Measurements from ENCODE around the gene SFTPA2. TPM values are rescaled to one million over a fixed set of nuclear protein-coding genes. Genes with fewer than 3 reads are reported as not detected.
"Not testable (repeated sequence)": the region's sequence is repeated elsewhere in the genome, so short reads cannot be mapped to it uniquely, and the experiment has no call there.

The SFTPA2 gene
- polyA plus RNA-seq, 3 donors, result not detected

DNA sequence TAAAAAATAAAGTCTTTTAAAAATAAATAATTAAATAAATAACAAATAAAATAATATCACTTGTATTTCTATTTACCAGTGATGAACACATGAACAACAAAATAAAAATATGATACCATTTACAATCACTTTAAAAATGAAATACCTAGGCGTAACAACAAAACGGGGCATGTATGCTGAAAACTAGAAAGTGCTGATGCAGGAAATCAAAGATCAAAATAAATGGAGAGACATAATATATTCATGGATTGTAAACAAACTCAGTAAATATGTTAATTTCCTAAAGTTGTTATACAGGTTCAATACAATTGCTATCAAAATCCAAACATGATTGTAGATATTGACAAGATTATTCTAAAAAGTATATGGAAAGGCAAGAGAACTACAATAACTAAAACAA, 19.2 kb upstream of the SFTPA2 start:
- no CpG with 5 or more reads among the region's 2 CpGs for WGBS (ENCODE audit: insufficient coverage)
- H3K36me3 Mint-ChIP-seq, result no peaks in the 10 kb centered on the region

DNA sequence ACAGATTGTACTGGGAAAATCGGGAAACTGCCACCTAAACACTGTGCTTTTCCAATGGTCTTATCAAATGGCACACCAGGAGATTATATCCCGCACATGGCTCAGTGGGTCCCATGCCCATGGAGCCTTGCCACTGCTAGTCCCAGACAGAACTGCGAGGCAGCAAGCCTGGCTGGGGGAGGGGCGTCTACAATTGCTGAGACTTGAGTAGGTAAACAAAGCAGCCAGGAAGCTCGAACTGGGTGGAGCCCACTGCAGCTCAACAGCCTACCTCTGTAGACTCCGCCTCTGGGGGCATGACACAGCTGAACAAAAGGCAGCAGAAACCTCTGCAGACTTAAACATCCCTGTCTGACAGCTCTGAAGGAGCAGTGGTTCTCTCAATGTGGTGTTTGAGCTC, 10.4 kb upstream of the SFTPA2 start:
- H3K4me2 ChIP-seq (replicated peaks; ENCODE audit: extremely low read depth, low read length, poor library complexity, severe bottlenecking); H3K9me3 ChIP-seq (replicated peaks in 1 of 2; ENCODE audit: control insufficient read depth in 1 of 2, insufficient read depth in 1 of 2, low read length in 2 of 2); H3K27ac Mint-ChIP-seq; intact Hi-C loops (cut with micrococcal nuclease); H2AFZ ChIP-seq (ENCODE audit: insufficient read depth, low read depth, low read length, poor library complexity, severe bottlenecking); DNase-seq; H3K36me3 Mint-ChIP-seq; H3K27me3 ChIP-seq (ENCODE audit: control insufficient read depth in 2 of 2, insufficient read depth in 2 of 2, low read length in 2 of 2); H3K4me3 Mint-ChIP-seq; H3K36me3 ChIP-seq (replicated peaks in 1 of 2; ENCODE audit: control insufficient read depth in 1 of 2, insufficient read depth in 2 of 2, low read length in 2 of 2); H3K4me1 ChIP-seq (ENCODE audit: control insufficient read depth in 1 of 2, insufficient read depth in 2 of 2, low read length in 2 of 2); H3K4me1 Mint-ChIP-seq; H3K79me2 ChIP-seq (ENCODE audit: insufficient read depth, low read length); H3K4me3 ChIP-seq (replicated peaks in 1 of 3; ENCODE audit: low read depth in 2 of 3, low read length in 3 of 3); H4K20me1 ChIP-seq (ENCODE audit: insufficient read depth, low read length); H3K9ac ChIP-seq (ENCODE audit: insufficient read depth, low read length, poor library complexity, severe bottlenecking); H3K27ac ChIP-seq (ENCODE audit: low read depth in 1 of 2, low read length in 2 of 2): not testable (repeated sequence)
- 96% methylated on average over 5 of the region's 6 CpGs for WGBS (ENCODE audit: insufficient coverage)
- H3K9me3 Mint-ChIP-seq, result peaks cover 2 to 22% (median 6%) of the 10 kb centered on the region in 7 donors
- H3K27me3 Mint-ChIP-seq (ENCODE audit: low read depth in 3 of 3), result peaks cover 2 to 17% (median 5%) of the 10 kb centered on the region in 3 donors

More for the DNA sequence above, 19.2 kb upstream of the SFTPA2 start:
- H3K4me3 ChIP-seq (replicated peaks in 1 of 3; ENCODE audit: low read depth in 2 of 3, low read length in 3 of 3), result no peak overlapping the region
- Mint-ChIP-seq H3K27ac (no peak overlapping the region), H3K27me3 (ENCODE audit: low read depth in 3 of 3) (peaks cover 1 to 7% (median 4%) of the 10 kb centered on the region in 3 donors), H3K4me1 (no peaks in the 10 kb centered on the region), H3K4me3 (no peak overlapping the region), H3K9me3 (peaks cover 0 to 10% (median 2%) of the 10 kb centered on the region in 7 donors)
- DNase-seq, result no peak
- no peak overlapping the region for H3K9ac ChIP-seq (ENCODE audit: insufficient read depth, low read length, poor library complexity, severe bottlenecking)
- no peaks in the 10 kb centered on the region for H3K36me3 ChIP-seq (replicated peaks in 1 of 2; ENCODE audit: control insufficient read depth in 1 of 2, insufficient read depth in 2 of 2, low read length in 2 of 2)
- H3K79me2 ChIP-seq (ENCODE audit: insufficient read depth, low read length), result no peaks in the 10 kb centered on the region
- H3K4me1 ChIP-seq (ENCODE audit: control insufficient read depth in 1 of 2, insufficient read depth in 2 of 2, low read length in 2 of 2), result no peaks in the 10 kb centered on the region
- no peaks in the 10 kb centered on the region for H3K9me3 ChIP-seq (replicated peaks in 1 of 2; ENCODE audit: control insufficient read depth in 1 of 2, insufficient read depth in 1 of 2, low read length in 2 of 2)
- intact Hi-C loops (cut with micrococcal nuclease), result no loop called here
- TF ChIP-seq, protein P1, sequence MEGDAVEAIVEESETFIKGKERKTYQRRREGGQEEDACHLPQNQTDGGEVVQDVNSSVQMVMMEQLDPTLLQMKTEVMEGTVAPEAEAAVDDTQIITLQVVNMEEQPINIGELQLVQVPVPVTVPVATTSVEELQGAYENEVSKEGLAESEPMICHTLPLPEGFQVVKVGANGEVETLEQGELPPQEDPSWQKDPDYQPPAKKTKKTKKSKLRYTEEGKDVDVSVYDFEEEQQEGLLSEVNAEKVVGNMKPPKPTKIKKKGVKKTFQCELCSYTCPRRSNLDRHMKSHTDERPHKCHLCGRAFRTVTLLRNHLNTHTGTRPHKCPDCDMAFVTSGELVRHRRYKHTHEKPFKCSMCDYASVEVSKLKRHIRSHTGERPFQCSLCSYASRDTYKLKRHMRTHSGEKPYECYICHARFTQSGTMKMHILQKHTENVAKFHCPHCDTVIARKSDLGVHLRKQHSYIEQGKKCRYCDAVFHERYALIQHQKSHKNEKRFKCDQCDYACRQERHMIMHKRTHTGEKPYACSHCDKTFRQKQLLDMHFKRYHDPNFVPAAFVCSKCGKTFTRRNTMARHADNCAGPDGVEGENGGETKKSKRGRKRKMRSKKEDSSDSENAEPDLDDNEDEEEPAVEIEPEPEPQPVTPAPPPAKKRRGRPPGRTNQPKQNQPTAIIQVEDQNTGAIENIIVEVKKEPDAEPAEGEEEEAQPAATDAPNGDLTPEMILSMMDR (IDR thresholded peaks at IDR 0.05), result no peak
- H4K20me1 ChIP-seq (ENCODE audit: insufficient read depth, low read length), result no peaks in the 10 kb centered on the region
- no peak overlapping the region for H3K27ac ChIP-seq (ENCODE audit: low read depth in 1 of 2, low read length in 2 of 2)
- no peak overlapping the region for H3K4me2 ChIP-seq (replicated peaks; ENCODE audit: extremely low read depth, low read length, poor library complexity, severe bottlenecking)
- H2AFZ ChIP-seq (ENCODE audit: insufficient read depth, low read depth, low read length, poor library complexity, severe bottlenecking), result no peak overlapping the region
- peaks cover 0 to 2% of the 10 kb centered on the region in 2 donors for H3K27me3 ChIP-seq (ENCODE audit: control insufficient read depth in 2 of 2, insufficient read depth in 2 of 2, low read length in 2 of 2)

Measured in CD14-positive monocyte (primary cell).